Spleen (tissue), 11 donors: ENCODE measurements around the gene FCN3. TPM values are rescaled to one million over a fixed set of nuclear protein-coding genes. Genes with fewer than 3 reads are reported as not detected.

Experiments used
- DNase-seq: peaks from one replicate; pipeline ENCODE4 v3.0.0-alpha.2; 2020
- H3K27ac ChIP-seq, 8 donors: fragments of 200-600 bp; sonication (generic) in 7 of 8; 1 replicate in 4 of 8; 2 replicates in 4 of 8; pipeline versions ENCODE4 v1.5.0 to v1.8.0; 2016 to 2021; ENCODE audit warnings: inconsistent platforms in 4 of 8, mild to moderate bottlenecking in 4 of 8, moderate library complexity in 1 of 8
- H3K27me3 ChIP-seq, 7 donors: fragments of 200-600 bp; sonication (generic) in 6 of 7; replicated peaks in 1 of 7; 1 replicate in 4 of 7; 2 replicates in 3 of 7; pipeline versions ENCODE4 v1.5.0 to v1.8.0; 2016 to 2021; ENCODE audit warnings: inconsistent platforms in 3 of 7, mild to moderate bottlenecking in 1 of 7
- H3K36me3 ChIP-seq, 6 donors: fragments of 200-600 bp; sonication (generic) in 5 of 6; 1 replicate in 4 of 6; 2 replicates in 2 of 6; pipeline versions ENCODE4 v1.5.0 to v1.8.0; 2016 to 2021; ENCODE audit warnings: inconsistent platforms in 2 of 6
- H3K4me1 ChIP-seq, 6 donors: fragments of 200-600 bp; sonication (generic) in 5 of 6; 1 replicate in 3 of 6; 2 replicates in 3 of 6; pipeline versions ENCODE4 v1.5.0 to v1.8.0; 2016 to 2021; ENCODE audit warnings: inconsistent platforms in 3 of 6
- H3K4me3 ChIP-seq, 8 donors: fragments of 200-600 bp; sonication (generic) in 7 of 8; 1 replicate in 4 of 8; 2 replicates in 4 of 8; pipeline versions ENCODE4 v1.5.0 to v1.8.0; 2016 to 2021; ENCODE audit warnings: inconsistent platforms in 4 of 8, mild to moderate bottlenecking in 4 of 8, moderate library complexity in 2 of 8
- H3K9me3 ChIP-seq, 8 donors: fragments of 200-600 bp; sonication (generic) in 7 of 8; 1 replicate in 4 of 8; 2 replicates in 4 of 8; pipeline versions ENCODE4 v1.5.0 to v1.8.0; 2016 to 2021; ENCODE audit warnings: inconsistent platforms in 4 of 8
- POLR2A ChIP-seq, 3 donors: fragments of 450-650 bp; IDR thresholded peaks; one replicate each; pipeline ENCODE4 v1.5.1; 2017; ENCODE audit warnings: antibody characterized with exemption in 3 of 3, mild to moderate bottlenecking in 1 of 3
- POLR2AphosphoS5 ChIP-seq, 3 donors: sonication (generic); formaldehyde crosslinking; IDR thresholded peaks; one replicate each; pipeline ENCODE4 v1.5.1; 2017; ENCODE audit warnings: antibody characterized with exemption in 3 of 3
- WGBS, 5 donors: extraction: QIAGEN DNeasy Blood & Tissue Kit in 3 of 5; methylation state at CpG; one replicate each; pipeline versions ENCODE4 v1.1.5 to v1.1.7; 2013 to 2018; 5-methylcytosine and 5-hydroxymethylcytosine counted together
- intact Hi-C: fragments of 100-400 bp; cut with DNase I; formaldehyde crosslinking; loops from one replicate; pipeline ENCODE4 v1.15.0; 2023; ENCODE audit warnings: low total_unique reads
- polyA plus RNA-seq, 3 donors: library from polyadenylated mRNA; stranded (reverse); fragments of 200-250 nt; gene quantifications; one replicate each; pipeline ENCODE4 v1.2.1, GENCODE V29; 2013
- total RNA-seq, 7 donors: library from RNA; depleted of rRNA in 3 of 7; stranded (reverse); fragments of >200 nt in 3 of 7; fragmentation: NEBNext Ultra II Directional in 4 of 7; extraction: Animal tissue kit (Norgen Biotek cat#: 25700) in 4 of 7; gene quantifications; one replicate each; pipeline versions ENCODE4 v1.1.0 to v1.2.1, GENCODE V29; 2016 to 2021
- TF ChIP-seq, protein P1 (sequence below), 11 experiments: fragments of 200-600 bp in 7 of 11; fragments of 450-650 bp in 4 of 11; sonication (generic) in 4 of 11; IDR thresholded peaks in 8 of 11; conservative IDR thresholded peaks in 3 of 11; 1 replicate in 7 of 11; 2 replicates in 4 of 11; pipeline versions ENCODE4 v1.4.0 to v1.8.0; 2016 to 2021; ENCODE audit warnings: antibody characterized with exemption in 11 of 11, inconsistent platforms in 4 of 11, mild to moderate bottlenecking in 1 of 11
- donor health status: healthy with polysubstance abuse.
- donor health status: DM: no; HTN: no; CAD: no; lungs with moderate emphysema.
- donor health status: DM: no; HTN: no; CAD: no.
- donor health status: Bipolar disorder and iron deficiency.
- donor health status: healthy.
- donor health status: DM: no; HTN: no; CAD: no.
- donor health status: DM: yes; HTN: yes; CAD: no.

FCN3 gene
- total and polyA plus RNA-seq, 10 donors, result 3.7 to 21.7 (median 9.2) TPM

DNA sequence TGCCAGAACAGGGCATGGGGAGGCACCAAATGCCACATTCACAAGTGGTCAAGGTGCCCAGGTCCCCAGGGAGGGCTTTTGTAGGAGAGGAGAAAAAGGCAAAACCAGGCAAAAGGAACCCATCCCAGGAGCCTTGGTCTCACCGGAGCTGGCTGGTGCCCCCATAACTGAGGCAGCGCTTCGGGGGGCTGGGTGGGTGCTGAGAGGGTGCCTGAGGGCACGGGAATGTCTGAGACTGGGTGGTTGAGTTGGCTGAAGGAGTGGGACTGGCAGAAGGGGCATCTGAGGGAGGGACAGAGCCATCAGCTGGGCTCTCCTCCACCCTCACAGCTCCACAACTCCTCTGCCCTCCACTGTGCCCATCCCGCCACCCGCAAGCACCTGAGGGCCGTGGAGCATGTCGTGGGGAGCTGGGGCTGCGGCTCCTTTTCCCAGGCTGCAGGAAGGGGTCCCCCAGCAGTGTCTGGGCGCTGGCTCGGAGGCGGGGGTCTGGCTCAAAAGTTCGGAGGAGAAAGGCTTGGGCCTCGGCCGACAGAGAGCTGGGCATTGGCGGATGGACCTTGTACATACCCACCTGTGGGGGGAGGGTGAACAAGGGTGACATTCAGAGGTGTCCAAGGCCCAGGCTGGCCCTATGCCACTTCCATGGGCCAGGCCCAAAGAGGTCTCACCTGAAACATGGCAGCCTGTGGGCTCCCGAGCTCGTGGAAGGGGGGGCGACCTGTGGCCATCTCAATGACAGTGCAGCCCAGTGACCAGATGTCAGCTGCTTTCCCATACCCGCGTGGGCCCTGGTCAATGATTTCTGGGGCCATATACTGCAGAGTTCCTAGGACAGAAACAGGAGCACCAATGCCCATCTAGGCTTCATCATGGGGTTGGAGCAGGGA is 16.3 kb downstream of the FCN3 start:
- peaks cover 0 to 4% (median 0%) of the 10 kb centered on the region in 7 donors for H3K27me3 ChIP-seq
- WGBS, 5 donors, result 93 to 96% (median 95%) methylated on average over 21 of the region's 21 CpGs
- DNase-seq, result no peak
- intact Hi-C loops, result loop anchor here (5.0 kb wide), 1 partner anchor 34 kb away; the partner anchor contains the start of gene GPR3
- H3K27ac ChIP-seq, result no peak overlapping the region
- H3K36me3 ChIP-seq, result peaks cover 0 to 99% (median 29%) of the 10 kb centered on the region in 6 donors
- no peak overlapping the region for H3K4me3 ChIP-seq
- TF ChIP-seq, protein P1, sequence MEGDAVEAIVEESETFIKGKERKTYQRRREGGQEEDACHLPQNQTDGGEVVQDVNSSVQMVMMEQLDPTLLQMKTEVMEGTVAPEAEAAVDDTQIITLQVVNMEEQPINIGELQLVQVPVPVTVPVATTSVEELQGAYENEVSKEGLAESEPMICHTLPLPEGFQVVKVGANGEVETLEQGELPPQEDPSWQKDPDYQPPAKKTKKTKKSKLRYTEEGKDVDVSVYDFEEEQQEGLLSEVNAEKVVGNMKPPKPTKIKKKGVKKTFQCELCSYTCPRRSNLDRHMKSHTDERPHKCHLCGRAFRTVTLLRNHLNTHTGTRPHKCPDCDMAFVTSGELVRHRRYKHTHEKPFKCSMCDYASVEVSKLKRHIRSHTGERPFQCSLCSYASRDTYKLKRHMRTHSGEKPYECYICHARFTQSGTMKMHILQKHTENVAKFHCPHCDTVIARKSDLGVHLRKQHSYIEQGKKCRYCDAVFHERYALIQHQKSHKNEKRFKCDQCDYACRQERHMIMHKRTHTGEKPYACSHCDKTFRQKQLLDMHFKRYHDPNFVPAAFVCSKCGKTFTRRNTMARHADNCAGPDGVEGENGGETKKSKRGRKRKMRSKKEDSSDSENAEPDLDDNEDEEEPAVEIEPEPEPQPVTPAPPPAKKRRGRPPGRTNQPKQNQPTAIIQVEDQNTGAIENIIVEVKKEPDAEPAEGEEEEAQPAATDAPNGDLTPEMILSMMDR (IDR thresholded peaks at IDR 0.05 in 8 of 11, conservative IDR thresholded peaks at IDR 0.05 in 3 of 11), result no peak
- TF ChIP-seq POLR2AphosphoS5 (IDR thresholded peaks at IDR 0.05), result no peak
- TF ChIP-seq POLR2A (IDR thresholded peaks at IDR 0.05), result no peak
- H3K4me1 ChIP-seq, result peaks cover 21 to 58% (median 37%) of the 10 kb centered on the region in 6 donors
- no peaks in the 10 kb centered on the region for H3K9me3 ChIP-seq

DNA sequence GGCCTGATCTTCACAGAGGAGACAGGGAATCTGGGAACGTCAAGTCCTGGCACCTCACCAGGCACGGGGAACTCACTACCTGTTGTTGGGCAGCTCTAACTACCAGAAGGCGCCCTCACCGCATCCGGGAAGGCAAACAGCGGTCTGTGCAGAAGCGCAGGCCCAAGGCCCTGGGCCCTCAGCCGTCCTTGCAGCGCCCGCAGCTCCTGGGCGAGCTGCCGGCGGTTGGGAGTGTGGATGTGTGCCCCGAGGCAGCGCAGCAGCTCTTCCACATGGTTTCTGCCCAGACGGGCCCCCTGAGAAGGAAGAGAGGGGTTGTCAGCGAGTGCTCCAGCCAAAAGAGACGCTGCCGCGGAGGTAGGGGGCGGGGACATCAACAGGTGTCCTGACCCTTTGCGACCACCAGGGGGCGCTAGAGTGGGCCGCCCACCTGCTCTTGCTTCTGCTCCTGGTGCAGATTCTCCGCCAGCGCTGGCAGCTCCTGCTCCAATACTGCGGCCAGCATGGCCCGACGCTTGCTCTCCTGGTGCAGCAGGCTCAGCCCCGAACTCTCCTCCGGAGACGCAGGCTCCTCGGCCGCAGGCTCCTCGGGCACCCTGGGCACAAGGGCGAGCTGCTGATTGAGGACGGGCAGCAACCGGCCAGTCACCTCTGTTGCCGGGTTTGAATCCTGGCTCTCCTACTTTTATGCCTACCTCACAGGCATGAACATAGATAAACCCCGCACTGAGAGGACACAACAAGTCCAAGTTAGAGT is 17.2 kb downstream of the FCN3 start:
- H3K36me3 ChIP-seq, result peaks cover 0 to 99% (median 31%) of the 10 kb centered on the region in 6 donors

DNA sequence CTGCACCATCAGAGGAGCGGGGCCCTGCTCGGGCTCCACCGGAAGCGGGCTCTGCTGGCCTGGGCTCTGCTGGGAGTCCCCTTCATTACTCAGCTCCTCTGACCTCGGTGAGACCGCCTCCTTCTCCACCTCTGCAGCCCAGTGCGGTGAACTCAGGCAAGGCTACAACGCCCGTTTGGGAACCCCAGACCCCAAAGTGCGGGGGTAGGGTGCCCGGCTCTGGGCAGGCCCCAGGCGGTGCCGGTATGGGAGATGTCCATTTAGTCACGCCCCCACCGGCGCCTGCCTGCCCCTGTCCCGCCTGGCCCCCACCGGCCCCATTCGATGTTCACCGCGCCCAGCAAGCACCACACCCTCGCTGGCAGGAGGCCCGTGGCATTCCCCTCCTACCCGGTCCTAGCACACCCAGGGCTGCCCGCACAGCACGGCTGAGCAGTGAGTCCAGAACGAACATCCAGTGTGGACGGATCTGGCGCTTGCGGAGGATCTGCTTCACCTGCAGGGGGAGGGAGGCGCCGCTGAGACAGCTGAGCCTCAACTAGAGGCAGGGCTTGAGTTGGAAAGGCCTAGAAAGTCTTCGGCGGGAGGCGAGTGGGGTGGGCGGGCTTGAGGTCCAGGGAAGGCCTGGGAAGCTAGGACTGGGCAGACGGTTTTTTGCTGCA is 17.9 kb downstream of the FCN3 start:
- Histone ChIP-seq H3K9me3 (no peaks in the 10 kb centered on the region), H3K36me3 (peaks cover 0 to 99% (median 31%) of the 10 kb centered on the region in 6 donors), H3K27me3 (peaks cover 0 to 4% (median 0%) of the 10 kb centered on the region in 7 donors), H3K4me1 (peaks cover 21 to 58% (median 37%) of the 10 kb centered on the region in 6 donors), H3K4me3 (peak overlapping the region; percentile 29 to 66 (median 34)), H3K27ac (peak overlapping the region in 7 of 8 donors; percentile 15 to 72 (median 60))
- intact Hi-C loops, result loop anchor here (5.0 kb wide), 1 partner anchor 36 kb away; the partner anchor contains the start of gene GPR3
- DNase-seq, result peak; percentile 83
- 68 to 83% (median 80%) methylated on average over 30 to 37 of the region's 37 CpGs for WGBS, 5 donors
- TF ChIP-seq POLR2AphosphoS5 (IDR thresholded peaks at IDR 0.05), result peak in 1 of 3 donors; percentile 7
- TF ChIP-seq, protein P1 (IDR thresholded peaks at IDR 0.05 in 8 of 11, conservative IDR thresholded peaks at IDR 0.05 in 3 of 11), result no peak

More for the DNA sequence above, 17.2 kb downstream of the FCN3 start:
- peak; percentile 96 for DNase-seq
- Histone ChIP-seq H3K27ac (peak overlapping the region; percentile 15 to 72 (median 51)), H3K4me1 (peaks cover 21 to 58% (median 37%) of the 10 kb centered on the region in 6 donors), H3K27me3 (peaks cover 0 to 4% (median 0%) of the 10 kb centered on the region in 7 donors), H3K4me3 (peak overlapping the region; percentile 29 to 66 (median 34)), H3K9me3 (no peaks in the 10 kb centered on the region)
- TF ChIP-seq POLR2AphosphoS5 (IDR thresholded peaks at IDR 0.05) (peak; percentile 55 to 78 (median 67)), POLR2A (IDR thresholded peaks at IDR 0.05) (no peak)
- TF ChIP-seq, protein P1 (IDR thresholded peaks at IDR 0.05 in 8 of 11, conservative IDR thresholded peaks at IDR 0.05 in 3 of 11), result peak; percentile 94 to 100 (median 99)
- WGBS, 5 donors, result 14 to 33% (median 27%) methylated on average over 11 to 40 of the region's 40 CpGs
- intact Hi-C loops, result loop anchor here (5.0 kb wide), 1 partner anchor 35 kb away; the partner anchor contains the start of gene GPR3
